ENCODE results near the gene RNF217.
A peak's percentile ranks its signal among the peaks of the same experiment; 100 is the strongest.
"Not testable (repeated sequence)": the region's sequence is repeated elsewhere in the genome, so short reads cannot be mapped to it uniquely, and the experiment has no call there.

Gene RNF217

GRCh38 chr6:125102411-125102810 is 140.2 kb downstream of the RNF217 start:
- DNase-seq: no peak

- no peak for DNase-seq
Measured at GRCh38 chr6:125102891-125103290, 140.7 kb downstream of the RNF217 start.

GRCh38 chr6:125104425-125104824 is 142.2 kb downstream of the RNF217 start:
- no peak for DNase-seq

GRCh38 chr6:125107048-125107447 is 144.8 kb downstream of the RNF217 start:
- no peak for DNase-seq

GRCh38 chr6:125107896-125108295 is 145.7 kb downstream of the RNF217 start:
- DNase-seq: no peak

- no peak for DNase-seq
Measured at GRCh38 chr6:125110056-125110455, 147.8 kb downstream of the RNF217 start.

GRCh38 chr6:125111219-125111983 is 149.2 kb downstream of the RNF217 start:
- DNase-seq: no peak

GRCh38 chr6:125112934-125113333 is 150.7 kb downstream of the RNF217 start:
- DNase-seq: no peak

- DNase-seq: peak; percentile 24
Measured at GRCh38 chr6:125114248-125114858, 152.1 kb downstream of the RNF217 start.

- no peak for DNase-seq
Measured at GRCh38 chr6:125116170-125116569, 153.9 kb downstream of the RNF217 start.

- no peak for DNase-seq
Measured at GRCh38 chr6:125116710-125117109, 154.5 kb downstream of the RNF217 start.

GRCh38 chr6:125117818-125118217 is 155.6 kb downstream of the RNF217 start:
- no peak for DNase-seq

- no peak for DNase-seq
Measured at GRCh38 chr6:125120054-125120590, 157.9 kb downstream of the RNF217 start.

GRCh38 chr6:125121894-125122293 is 159.7 kb downstream of the RNF217 start:
- DNase-seq: no peak

GRCh38 chr6:125123051-125123450 is 160.8 kb downstream of the RNF217 start:
- DNase-seq: no peak

GRCh38 chr6:125123468-125124048 is 161.3 kb downstream of the RNF217 start:
- DNase-seq: no peak

- no peak for DNase-seq
Measured at GRCh38 chr6:125124049-125124669, 161.9 kb downstream of the RNF217 start.

- not testable (repeated sequence) for DNase-seq
Measured at GRCh38 chr6:125125856-125126255, 163.6 kb downstream of the RNF217 start.

- no peak for DNase-seq
Measured at GRCh38 chr6:125129354-125129753, 167.1 kb downstream of the RNF217 start.

GRCh38 chr6:125132058-125132457 is 169.8 kb downstream of the RNF217 start:
- DNase-seq: no peak

- no peak for DNase-seq
Measured at GRCh38 chr6:125136378-125136777, 174.1 kb downstream of the RNF217 start.

GRCh38 chr6:125138083-125138482 is 175.8 kb downstream of the RNF217 start:
- DNase-seq: no peak

GRCh38 chr6:125140808-125141207 is 178.6 kb downstream of the RNF217 start:
- DNase-seq: no peak

All from COR-L47 (cell line).